HG03108 (cell line): Measurements from ENCODE around the gene NMU.
"Not testable (repeated sequence)": the region's sequence is repeated elsewhere in the genome, so short reads cannot be mapped to it uniquely, and the experiment has no call there.

Source experiments
- ATAC-seq: cut with Tn5 transposase; IDR thresholded peaks from one replicate; pipeline ENCODE4 v1.9.1; 2021; ENCODE audit warnings: moderate library complexity; ENCODE audit not compliant: unreplicated experiment

The NMU gene

DNA sequence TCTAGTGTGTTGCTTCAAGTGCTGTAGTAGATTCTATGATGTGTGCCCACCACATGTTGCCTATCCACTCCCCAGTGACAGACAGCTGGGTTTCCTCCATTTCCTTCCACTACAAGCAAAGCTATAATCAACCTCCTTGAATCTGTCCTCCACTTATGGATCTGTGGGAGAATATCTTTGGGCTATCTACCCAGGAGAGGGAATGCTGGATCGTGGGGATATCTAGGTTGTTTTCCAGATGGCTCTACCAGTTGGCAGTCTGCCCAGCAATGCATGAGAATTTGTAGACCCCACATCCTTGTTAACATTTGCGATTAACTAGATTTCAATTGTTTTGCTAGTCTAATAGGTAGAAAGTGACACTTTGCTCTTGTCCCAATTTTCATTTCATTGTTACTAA is 10.3 kb downstream of the NMU start:
- ATAC-seq: no peak

DNA sequence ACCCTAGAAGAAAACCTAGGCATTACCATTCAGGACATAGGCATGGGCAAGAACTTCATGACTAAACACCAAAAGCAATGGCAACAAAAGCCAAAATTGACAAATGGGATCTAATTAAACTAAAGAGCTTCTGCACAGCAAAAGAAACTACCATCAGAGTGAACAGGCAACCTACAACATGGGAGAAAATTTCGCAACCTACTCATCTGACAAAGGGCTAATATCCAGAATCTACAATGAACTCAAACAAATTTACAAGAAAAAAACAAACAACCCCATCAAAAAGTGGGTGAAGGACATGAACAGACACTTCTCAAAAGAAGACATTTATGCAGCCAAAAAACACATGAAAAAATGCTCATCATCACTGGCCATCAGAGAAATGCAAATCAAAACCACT is 12.0 kb downstream of the NMU start:
- not testable (repeated sequence) for ATAC-seq

DNA sequence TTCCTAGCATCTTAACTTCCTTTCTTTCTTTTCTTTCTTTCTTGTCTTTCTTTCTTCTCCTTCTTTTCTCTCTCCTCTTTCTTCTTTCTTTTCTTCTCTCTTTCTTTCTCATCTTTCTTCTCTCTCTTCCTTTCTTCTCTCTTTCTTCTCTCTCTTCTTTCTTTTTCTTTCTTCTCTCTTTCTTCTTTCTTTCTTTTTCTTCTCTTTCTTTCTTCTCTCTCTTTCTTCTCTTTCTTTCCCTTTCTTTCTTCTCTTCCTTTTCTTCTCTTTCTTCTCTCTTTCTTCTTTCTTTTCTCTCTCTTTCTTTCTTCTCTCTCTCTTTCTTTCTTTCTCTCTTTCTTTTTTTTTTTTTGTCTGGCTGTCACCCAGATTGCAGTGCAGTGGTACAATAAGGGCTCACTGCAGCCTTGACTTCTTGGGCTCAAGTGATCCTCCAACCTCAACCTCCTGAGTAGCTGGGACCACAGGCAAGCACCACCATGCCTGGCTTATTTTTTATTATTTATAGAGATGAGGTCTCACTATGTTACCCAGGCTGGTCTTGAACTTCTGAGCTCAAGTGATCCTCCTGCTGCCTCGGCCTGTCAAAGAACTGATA is 17.5 kb downstream of the NMU start:
- no peak for ATAC-seq

DNA sequence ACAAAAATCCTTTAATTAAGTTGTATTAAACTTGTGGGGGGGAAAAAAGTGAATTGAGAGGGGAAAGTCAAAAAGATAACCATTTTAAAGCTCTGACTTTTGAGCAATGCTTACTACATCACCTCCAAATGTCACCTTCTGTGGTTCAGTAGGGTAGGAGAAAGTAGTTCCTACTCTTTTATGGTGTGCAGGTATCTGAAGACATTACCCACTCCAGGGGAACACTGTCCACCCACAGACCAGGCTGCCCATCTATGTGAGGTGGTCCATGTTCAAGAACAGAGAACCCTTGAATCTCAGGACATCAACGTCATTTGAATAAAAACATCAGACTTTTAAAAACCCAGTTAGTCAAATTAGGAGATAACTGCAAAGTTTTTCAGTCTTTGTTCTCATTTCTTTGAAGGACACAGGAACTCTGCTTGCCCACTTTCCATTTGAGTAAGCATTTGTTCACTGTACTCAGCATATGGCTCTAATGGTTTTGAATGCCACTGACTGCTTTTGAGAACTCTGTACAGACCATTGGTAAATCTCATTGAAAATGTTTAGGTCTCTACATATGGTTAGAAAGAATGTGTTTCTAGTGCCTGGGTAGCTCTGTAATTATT is 18.4 kb downstream of the NMU start:
- ATAC-seq: peak; percentile 97

DNA sequence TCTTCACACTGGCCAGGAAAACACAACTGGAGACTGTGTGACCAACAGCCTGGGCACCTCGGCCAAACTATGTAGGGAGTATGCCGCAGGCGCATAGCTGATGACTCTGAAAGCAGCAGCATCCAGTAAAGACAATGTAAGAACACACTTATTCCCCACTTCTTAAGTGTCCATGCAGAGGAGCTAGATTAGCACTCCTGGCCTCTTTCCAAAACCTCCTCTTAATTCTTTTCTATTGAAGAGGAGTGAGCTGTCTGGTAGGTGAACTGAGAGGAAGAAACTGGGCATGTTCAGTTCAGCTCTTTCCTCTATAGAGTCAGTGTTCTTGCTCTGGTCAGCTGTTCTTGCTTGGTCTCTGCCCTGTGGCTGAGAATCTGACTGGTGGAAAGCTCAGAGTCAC is 21.1 kb downstream of the NMU start:
- no peak for ATAC-seq

DNA sequence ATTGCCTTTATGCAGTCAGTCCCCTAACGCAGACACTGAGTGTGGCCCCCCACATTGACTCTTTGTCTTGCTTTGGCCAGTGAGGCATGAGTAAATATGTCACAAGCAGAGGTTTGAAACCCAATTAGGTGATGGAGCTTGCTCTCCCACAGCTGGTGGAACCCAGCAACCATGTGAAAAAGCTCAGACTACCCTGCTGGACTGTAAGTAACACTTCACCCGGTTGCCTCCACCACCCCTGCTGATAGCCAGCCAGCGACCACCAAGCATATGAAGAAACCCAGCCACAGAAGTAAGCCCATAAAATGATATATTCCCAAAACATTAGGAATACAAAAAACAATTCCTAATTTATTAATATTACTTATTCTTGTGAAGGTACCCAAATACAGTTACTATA is 22.5 kb downstream of the NMU start:
- ATAC-seq: no peak

DNA sequence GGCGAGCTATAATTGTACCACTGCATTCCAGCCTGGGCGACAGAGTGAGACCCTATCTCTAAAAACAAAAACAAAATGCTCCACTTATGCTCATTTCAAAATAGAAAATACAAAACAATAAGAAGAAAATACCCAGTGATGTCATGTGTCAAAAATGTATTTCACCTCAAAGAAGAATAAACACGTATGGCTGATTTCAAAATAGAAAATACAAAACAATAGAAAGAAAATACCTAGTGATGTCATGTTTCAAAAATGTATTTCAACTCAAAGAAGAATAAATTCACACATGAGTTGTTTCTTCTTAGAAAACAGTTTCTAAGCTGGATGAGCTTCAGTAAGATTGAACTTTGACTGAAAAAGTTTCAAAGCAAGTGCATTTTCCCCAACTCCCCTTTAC is 23.8 kb downstream of the NMU start:
- ATAC-seq: no peak

DNA sequence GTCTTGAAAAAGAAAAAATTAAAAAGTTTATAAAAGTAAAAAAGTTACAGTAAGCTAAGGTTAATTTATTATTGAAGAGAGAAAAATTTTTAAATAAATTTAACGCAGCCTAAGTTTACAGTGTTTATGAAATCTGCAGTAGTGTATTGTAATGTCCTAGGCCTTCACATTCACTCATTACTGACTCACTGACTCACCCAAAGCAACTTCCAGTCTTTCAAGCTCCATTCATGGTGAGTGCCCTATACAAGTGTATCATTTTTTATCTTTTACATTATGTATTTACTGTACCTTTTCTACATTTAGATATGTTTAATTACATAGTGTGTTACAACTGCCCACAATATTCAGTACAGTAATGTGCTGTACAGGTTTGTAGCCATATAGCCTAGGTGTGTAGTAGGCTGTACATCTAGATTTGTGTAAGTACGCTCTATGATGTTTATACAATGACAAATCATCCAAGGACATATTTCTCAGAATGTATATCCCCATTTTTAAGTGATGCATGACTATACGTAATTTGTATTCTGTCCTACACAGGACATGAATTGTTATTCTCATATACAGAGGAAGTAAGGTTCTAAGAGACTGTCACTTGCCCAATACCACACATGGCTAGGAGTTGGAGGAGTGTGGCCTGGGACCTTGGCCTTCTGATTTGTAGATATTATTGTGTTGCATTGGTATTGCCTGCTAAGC is 24.6 kb downstream of the NMU start:
- no peak for ATAC-seq

DNA sequence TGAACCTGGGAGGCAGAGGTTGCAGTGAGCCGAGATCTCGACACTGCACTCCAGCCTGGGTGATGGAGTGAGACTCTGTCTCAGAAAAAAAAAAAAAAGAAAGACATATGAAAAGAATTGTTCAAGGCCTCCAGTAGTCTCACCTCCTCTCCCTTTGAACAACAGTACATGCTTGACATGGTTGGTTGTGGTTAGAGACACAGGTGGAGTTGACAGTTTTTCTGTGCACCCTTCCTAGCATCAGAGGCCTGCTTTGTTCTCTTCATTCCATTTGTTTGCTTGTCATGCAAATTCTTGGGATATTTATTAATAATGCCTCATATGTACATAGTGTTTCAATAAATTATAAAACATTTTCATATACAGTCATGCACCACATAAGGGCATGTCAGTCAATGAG is 25.7 kb downstream of the NMU start:
- ATAC-seq: no peak

DNA sequence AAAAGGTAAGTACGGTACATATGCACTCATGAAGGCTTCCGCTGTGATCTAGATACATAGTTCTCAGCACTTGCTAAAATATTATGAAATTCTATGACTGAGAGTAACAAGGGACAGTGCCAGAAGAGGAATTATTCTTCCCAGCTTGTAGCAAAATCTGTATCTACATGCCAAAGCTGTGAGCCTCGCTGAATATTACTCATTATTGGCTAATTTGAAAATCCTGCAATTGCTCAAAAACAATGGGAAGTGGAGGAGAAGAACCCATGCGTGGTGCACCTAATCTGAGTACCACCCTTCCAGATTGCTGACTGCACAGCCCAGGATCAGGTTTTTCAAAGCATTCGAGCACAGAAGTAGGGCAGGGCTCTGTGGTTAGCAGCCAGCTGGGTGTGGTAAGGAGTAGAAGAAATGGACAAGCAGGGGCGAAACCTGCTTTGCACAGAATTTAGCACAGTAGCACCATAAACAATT is 26.7 kb downstream of the NMU start:
- no peak for ATAC-seq

DNA sequence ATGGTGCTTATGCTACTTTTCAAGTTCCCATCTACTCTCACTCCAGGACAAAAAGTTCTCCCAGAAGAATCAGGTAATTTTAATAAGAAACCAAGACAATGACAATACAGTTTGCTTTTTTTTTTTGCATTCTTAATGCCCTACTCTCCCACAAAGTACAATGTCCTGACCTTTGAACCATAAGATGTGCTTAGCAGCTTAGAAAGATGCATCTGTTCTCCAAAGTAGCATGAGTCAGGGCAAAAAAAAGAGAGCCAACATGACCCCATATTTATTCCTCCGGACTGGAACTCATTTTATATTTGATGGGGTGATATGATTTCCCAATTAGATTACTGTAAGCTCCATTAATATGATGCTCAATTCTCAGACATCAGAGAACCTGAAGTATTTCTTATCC is 27.5 kb downstream of the NMU start:
- no peak for ATAC-seq

DNA sequence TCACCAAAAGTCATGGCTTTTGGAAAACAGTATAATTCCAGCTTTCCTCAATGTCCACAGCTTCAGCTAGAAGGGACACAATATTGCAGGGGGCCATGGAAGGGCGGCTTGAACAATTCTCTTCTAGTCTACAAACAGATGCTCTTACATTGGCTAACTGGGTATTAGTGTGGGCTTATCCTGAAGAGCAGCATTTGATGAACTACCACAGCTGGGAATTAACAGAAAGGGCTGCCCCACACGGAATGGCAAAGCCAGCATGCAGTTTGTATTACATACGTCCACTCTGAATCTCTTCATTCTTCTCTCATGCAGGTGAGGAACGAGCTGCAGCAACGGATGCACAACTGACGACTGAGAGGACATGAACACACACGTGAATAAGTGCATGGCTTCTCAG is 31.1 kb downstream of the NMU start:
- ATAC-seq: no peak

DNA sequence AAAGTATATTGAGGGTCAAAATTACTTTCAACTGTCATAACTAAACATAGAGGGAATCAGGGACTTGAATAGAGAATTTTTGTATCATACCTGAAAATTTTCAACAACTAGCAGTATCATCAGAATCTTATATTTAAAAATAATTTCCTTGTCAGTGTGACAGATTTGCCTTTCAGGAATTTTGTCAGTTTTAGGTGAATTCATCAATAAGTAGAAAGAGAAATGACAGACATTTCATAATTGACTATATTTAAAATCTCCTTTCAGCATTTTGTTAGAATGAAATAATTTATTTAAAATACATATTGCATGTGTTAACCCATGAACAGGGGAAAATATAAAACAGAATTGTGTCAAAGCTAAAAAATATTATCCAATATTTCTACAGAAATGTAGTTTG is 35.5 kb downstream of the NMU start:
- no peak for ATAC-seq

DNA sequence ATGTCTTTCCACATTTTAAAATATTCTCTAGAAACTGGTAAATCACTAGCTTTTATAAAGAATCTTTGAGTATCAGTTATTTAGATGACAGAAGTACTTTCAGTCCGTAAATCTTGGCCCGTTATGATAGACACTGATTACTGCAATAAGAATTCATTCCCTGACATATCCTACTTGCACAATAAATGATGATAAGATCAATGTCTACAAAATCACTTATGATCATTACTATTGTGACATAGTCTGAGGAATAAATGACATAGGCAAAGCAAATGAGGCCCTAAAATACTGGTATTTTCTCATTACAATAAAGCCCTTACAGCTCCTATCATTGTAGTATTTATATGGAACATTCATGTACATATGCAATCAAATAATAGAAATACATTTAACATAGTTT is 37.5 kb downstream of the NMU start:
- no peak for ATAC-seq

DNA sequence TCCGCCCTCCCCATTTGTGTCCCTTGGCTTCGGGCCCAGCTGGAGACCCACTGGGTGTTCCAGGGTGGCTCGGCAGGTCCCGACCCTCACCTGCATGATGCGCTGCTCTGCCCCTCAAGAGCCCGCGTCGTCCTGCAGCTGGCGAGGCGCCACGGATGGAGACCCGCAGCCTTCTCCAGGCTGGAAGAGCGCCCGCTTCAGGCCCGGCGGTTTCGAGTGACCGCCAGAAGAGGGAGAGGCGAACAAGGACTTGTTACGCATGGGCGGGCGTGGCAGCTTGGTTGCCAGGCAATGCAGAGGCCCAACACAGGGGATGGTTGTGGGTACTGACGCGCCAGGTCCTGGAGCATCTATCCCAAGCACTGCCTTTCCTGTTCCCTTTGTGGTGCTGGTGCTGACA is 44.1 kb downstream of the NMU start, which contains the start of gene PDCL2:
Gene PDCL2, minus strand, starts transcription at position 232 of the 400 bp plus-strand sequence. Its CDS starts 136 bp downstream, at position 96.
- no peak for ATAC-seq

DNA sequence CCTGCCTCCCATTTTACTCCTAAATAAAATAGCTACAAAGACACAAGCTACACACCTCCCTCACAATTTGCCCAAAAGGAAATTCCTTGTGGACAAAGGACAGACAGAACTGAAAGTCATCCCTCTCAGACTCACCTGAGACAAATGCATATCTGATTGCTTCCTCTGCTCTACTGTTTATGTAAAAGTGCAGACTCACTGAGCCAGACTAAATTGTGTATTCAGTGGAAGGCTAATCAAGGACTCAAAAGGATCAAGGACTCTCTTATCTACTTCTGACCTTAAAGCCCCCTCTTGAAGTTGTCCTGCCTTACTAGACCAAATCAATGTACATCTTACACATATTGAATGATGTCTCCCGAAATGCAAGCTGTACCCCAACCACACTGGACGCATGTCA is 47.9 kb downstream of the NMU start:
- ATAC-seq: no peak

DNA sequence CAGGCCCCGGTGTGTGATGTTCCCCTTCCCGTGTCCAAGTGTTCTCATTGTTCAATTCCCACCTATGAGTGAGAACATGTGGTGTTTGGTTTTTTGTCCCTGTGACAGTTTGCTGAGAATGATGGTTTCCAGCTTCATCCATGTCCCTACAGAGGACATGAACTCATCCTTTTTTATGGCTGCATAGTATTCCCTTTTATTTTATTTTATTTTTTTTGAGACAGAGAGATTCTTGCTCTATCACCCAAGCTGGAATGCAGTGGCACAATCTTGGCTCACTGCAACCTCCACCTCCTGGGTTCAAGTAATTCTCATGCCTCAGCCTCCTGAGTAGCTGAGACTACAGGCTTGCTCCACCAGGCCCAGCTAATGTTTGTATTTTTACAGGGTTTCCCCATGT is 53.3 kb downstream of the NMU start:
- ATAC-seq: not testable (repeated sequence)

DNA sequence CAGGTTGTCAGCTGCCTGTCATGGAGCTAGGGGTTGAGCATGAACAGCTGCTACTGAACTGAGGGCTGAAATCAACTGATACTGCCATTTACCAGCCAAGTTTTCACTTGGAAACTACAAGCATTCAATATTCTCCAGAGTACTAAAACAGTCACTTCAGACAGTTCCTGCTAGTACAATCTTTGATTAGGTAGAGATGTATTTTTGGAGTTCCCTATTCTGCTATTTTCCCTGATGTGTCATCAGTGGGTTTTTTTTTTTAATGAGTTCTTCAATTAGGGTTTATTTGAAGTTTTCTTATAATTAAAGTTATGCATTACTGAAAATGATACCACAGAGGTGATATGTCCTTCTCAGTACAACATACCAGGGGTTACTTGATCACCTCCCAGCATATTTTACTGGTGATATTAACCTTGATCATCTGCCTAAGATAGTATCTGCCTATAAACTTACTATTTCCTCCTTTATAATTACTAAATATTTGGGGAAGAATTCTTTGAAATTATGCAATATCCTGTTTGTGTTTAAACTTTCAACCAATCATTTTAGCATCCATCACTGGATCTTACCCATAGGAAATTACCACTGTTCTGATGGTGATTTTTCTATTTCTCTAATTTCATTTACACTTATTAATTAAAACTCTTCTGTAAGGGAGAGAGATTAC is 57.6 kb downstream of the NMU start:
- ATAC-seq: no peak

DNA sequence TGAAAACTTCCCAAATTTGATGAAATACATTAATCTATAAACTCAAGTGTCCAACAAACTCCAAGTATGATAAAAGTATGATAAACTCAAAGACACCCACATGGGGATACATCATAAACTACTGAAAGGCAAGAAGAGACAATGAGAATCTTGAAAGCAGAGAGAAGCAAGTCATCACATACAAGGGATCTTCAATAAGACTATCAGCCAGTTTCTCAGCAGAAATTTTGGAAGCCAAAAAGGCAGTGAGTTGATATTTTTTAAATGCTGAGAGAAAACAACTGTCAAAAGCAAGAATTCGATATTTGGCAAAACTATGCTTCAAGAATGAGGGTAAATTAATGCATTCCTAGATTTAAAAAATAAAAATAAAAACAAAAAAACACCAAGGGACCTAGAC is 60.6 kb downstream of the NMU start:
- no peak for ATAC-seq

DNA sequence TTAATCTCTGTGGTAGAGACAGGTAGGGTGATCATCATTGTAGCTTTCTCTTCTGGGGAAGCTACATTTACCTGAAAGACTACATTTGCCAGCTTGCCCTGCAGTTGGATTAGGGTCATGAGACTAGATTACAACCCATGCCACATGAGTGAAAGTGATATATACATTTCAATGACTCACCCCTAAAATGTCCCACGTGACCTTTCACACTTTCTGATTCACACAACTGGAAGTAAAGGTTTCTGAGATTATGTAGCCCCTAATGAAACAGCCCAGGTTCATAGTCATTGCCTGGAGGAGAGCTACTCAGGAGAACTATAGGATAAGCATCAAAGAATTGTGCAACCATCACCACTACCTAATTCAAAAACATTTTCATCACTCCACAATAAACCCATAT is 61.8 kb downstream of the NMU start:
- no peak for ATAC-seq

DNA sequence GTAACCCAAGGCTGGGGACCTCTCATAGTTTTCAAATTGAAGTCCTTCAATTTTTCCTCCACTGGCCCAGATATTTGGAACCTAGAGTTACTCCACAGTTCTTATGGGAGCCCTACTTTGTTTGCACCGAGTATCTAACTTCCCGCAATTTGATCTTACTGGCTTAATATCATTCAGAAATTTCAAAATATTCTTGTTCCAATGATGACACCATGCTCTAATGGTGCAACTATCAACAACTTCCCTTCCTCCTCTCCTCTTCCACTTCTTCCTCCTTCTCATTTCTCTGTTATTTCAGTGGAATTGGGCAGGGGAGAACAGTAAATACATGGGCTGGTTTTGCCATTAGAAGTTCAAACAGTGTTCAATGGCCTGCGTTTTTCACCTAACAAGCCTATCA is 64.3 kb downstream of the NMU start:
- no peak for ATAC-seq
